ENCODE data around the gene TESMIN.

TESMIN gene

DNA sequence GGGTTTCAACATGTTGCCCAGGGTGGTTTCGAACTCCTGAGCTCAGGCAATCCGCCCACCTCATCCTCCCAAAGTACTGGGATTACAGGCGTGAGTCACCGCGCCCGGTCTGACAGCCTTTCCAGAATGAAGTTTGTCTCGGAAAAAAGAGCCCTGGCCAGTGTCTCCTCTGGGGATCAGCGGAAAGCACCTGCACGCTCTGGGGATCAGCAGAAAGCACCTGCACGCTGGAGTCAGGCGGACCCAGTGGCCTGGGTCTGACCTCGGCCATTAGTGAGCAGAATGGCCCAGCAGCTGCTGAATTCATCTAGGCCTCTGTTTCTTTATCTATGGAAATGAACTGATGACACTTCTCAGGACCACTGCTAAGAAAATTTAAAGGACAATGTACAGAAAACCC is 10.5 kb upstream of the TESMIN start:
- no peak for DNase-seq

DNA sequence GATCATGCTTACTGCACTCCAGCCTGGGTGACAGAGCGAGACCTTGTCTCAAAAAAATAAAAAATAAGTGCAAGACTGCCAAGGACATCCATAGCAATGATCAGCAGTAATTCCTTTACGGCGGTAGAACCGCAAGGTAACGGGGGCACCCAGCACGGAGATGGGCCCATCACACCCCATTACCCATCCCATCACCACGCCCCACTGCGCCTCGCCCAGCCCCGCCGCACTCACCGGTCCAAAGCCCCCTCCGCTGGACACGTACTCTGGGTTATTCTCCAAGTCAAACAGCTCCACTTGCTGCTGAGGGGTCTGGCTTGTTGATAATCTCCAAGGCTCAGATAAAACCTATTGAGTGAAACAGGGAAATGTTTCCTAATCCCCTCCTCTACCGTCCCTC is 8.7 kb upstream of the TESMIN start:
- no peak for DNase-seq

DNA sequence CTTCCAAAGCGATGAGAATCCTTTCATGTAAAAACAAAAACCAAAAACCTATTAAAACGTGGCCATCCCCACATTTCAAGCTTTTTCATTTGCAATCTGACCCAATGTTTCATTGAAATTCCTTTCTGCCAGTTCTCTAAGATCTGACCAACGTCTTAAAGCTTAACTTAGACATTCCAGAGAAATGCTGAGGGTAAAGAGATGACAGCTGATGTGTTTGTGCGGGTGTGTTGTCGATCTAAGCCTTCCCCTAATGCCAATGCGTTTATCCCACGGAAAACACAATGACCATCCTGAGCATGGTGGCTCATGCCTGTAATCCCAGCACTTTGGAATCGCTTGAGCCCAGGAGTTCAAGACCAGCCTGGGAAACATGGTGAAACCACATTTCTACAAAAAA is 6.4 kb upstream of the TESMIN start:
- no peak for DNase-seq

DNA sequence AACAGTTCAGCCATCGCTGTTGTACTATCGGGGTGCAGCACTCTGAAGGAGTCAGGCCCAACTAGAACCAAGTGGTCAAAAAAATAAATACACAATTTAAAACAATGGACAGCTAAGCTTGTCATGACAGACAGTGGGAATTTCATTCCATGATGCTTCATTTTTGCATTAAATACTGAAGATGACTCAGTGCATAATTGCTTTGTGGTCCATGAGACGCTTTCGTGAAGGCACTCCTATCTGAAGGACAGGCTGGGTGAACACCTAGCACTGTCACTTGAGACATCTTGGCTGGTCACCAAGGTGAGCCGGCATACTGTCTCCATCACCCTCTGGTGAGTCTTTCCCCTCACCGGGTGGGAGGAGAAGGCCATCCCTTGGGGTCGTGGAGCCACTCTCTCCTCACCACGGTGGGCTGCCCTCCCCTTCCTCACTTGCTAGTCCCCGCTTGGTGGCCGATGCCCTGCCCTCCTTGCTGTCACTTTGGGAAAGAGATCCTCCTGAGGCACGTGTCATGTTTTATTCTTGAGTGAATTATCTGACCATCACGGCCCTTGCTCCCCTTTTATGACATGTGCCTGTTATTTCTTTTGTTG is 4.9 kb upstream of the TESMIN start:
- DNase-seq, result no peak

DNA sequence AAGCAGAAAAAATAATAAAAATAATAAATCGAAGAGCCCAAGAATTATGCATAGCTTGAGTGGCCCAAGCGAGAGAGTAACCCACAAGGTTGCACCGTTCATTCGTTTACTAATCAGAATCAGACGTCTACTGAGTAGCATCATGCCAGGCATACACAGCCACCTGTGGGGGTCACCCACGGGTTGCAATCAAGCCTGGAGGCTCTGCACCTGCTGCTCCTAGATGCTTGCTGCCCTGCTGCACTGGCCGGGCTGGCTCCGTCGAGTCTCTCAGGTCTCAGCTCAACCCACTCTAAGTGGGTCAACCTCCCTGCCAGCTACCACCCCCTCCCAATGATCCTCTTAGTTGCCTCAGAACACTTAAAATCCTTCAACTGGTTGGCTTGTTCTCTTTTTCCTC is 2.0 kb upstream of the TESMIN start:
- no peak for DNase-seq

DNA sequence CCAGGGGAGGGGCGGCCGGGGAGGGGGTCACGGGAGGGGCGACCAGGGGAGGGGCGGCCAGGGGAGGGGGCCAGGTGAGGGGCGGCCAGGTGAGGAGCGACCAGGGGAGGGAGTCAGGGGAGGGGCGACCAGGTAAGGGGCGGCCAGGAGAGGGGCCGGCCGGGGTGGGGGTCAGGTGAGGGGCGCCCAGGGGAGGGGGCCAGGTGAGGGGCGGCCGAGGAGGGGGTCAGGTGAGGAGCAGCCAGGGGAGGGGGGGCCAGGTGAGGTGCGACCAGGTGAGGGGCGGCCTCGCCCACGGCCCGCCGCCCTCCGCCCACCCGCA is 355 bp downstream of the TESMIN start:
- no peak for DNase-seq

DNA sequence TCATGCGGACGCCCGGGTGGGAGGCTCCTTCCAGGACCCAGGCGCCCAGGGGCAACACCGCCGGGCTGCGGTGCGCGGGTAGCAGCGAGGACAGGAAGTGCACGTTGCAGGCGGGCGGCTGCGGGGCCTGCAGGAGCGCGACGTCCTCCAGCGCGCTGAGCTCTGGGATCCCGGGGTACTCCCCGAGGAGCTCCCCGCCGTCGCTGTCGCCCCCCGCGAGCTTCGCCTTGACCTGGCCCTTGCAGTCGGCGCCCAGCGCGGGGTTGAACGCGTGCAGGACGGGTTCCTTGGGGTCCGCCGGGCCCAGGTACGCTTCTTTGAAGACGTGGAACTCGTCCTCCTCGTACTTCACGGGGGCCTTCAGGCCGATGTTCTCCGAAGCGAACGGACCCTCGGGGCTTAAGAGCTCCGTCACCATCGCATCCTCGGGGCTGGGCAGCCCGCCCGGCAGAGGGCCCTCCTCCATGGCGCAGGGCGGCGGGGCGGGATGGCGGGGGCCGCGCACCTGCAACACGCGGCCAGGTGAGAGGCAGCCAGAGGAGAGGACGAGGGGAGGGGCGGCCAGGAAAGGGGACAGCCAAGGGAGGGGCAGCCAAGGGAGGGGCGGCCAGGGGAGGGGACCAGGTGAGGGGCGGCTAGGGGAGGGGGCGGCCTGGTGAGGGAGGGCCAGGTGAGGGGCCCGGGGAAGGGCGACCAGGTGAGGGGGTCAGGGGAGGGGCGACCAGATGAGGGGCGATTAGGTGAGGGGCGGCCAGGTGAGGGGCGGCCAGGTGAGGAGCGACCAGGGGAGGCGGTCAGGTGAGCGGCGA is 921 bp downstream of the TESMIN start:
- no peak for DNase-seq

DNA sequence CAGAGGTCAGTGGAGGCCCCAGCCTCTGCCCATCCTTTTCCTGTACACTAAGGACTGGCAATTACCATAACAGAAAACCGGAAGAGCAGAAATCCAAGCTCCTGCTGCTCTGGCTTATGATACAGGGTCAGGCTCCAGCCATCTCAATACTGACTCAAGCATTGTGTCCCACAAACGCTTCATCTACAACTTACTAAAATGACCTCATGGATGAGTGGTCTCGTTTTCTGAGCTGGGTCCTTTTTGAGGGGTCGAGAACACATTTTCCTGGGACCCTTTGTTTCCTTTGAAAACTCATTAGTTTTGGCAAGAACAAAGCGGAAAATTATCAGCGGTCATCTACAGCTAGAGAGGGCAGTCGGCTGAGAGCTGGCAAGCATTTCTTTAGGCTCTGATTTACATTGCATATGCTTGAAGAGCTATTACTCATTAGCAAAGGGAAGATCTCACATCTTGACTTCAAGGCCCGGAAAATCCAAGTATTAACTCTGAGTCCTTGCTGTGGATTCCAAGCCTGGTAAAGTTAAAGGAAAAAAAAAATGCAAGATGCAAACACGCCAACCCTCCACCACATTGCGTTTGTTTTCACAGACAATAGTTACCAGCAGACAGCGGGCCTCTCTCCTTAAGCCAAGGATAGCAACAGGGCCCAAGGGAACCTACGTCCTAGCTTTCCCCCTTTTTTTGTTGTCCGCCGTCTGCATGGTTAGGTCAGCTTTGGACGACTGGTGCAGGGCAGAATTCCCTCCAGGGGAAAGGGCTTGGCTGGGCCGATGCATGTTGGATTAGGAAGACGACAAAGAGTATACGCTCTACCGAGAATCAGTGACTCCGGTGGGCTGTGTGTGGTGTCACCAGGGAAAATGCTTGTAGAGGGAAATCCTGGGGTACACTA is 1.8 kb downstream of the TESMIN start:
- DNase-seq, result no peak

DNA sequence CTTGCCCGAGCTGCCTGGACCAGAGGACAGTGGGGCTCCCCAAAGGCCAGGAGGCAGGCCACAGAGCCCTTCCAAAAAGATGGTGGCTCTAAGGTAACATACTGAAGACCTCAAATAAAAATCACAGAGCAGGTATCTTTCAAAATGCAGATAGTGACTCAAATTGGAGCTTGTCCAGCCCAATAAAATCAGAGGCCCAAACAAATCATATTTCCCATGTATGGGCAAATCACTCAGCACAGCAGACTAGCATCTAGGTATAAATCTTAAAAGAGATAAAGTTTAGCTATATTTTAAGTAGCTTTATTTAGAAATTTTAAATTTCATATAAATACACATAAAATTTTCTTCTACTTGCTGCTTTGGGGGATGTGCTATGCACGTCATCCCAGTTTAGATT is 3.3 kb downstream of the TESMIN start:
- DNase-seq, result no peak

DNA sequence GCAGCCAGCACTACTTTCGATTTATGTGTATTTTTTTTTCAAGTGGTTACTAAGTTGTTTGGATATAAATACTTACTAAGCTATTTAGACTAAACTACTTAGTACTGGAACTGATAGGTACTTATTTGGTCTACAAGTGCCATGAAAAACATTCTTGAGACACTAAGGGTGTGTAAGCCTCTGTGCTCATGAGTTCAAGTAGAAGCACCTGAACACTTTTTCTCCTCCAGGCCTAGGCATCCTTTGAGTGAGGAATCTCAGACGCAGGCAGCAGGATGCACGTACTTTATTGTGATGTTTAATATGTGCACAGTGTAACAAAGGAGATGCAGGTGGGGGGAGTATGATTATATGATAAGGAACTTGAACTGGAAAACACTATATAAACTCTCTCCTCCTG is 7.8 kb downstream of the TESMIN start:
- no peak for DNase-seq

DNA sequence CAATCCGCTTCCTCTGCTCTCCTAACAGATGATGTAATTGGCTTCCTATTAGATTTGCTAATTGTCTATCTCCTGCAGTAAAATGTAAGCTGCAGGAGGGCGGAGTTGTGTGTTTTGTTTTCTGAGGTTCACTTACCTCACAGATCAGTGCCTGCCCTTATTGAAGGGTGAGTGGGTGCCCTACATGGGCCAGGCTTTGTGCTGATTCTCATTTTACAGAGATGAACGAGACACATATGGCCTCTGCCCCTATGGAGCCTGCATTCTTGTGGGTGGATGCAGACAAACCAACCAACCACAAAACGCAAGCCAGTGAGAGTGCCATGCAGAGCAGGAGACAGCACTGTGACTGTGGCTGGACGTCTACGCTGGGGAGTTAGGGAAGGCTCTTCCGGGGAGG is 9.9 kb downstream of the TESMIN start:
- DNase-seq, result no peak

DNA sequence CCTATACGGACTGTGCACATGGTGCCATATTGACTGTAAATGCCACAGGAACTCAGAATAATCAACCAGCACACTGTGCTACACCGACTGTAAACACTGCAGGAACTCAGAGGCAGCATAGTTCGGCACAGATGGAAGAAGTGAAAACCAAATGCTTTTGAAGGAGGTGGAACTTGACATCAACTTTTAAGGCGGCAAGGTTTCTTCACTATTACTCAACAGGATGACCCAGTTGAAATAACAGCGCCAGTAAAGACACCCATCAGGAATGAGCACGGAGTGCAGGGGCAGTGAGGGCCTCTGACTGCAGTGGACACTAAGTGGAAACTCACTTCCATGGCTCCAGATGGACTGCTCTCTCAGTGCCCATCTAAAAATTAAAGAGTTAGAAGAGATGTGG is 15.7 kb downstream of the TESMIN start:
- no peak for DNase-seq

DNA sequence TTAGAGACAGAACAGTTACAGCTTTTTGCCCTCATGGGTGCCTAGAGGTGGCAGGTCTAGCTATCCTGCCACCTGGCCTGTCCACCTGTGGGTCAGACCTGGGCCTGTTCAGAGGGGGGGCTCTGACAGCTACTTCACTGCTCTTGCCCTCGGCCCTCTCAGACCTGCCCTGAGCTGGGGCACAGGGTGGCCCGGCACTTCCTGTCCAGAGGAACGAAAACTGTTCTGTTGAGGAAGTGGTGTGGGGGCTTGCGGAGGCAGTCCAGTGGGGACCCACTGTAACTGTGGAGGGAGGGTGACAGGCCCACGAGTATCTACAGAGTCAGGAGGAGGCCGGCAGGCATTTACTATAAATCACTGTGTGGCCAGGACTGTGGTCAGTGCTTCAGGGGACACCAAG is 16.2 kb downstream of the TESMIN start:
- DNase-seq, result no peak

DNA sequence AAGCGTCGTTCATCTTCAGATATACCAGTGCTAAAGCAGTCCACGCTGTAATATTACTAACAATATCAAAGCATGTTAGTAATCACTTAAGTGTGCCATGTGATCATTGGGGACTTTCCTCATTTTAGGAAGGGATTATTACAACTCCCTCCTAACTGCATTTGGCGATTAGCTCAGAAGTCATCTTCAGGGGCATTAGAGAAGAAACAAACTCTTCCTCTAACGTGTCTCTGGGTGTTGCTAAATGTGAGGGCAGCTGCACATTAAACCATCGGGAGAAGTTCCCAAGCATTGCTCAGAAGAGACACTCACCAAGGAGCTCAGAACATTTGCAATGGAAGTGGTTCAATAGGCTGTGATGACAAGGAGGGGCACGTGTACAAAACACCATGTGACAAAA is 17.2 kb downstream of the TESMIN start:
- DNase-seq, result no peak

DNA sequence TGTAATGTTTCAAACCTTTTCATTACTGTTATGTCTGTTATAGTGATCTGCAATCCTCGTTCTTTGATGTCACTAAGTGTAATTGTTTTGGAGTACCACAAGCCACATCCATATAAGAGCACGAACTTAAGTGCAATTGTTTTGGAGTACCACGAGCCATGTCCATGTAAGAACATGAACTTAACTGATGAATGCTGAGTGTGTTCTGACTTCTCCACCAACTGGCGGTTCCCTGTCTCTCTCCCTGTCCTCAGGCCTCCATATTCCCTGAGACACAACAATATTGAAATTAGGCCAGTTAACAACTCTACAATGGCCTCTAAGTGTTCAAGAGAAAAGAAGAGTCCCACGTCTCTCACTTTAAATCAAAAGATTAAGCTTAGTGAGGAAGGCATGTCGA is 23.5 kb downstream of the TESMIN start:
- no peak for DNase-seq

DNA sequence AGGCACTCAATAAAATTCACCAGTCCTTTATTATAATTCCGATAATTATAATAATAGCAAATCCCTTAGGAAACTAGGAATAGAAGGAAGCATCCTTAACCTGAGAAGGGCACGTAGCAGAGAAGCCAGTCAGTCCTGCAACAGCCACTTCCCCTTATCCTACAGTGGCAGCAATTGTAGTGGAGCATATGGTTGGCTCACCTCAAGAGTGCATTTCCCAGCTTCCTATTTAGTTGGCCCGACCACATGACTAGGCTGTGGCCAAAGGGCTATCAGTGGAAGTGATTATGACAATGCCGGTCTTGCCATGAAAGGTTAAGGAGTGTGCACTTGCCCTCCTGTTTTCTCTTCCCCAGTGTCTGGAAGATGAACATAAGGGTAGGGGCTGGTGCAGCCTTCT is 27.0 kb downstream of the TESMIN start:
- DNase-seq, result no peak

DNA sequence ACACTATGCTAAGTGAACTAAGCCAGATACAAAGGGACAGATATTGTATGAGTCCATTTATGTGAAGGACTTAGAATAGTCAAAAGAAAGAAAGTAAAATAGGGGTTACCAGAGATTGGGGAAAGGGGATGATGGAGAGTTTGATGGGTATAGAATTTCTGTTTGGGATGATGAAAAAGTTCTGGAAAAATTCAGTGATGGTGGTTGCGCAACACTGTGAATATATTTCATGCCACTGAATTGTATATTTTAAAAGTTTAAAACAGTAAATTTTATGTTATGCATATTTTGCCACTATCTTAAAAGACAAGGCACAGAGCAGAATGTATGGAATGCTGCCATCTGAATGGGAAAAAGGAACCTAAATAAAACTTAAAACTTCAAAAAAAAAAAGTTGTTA is 29.2 kb downstream of the TESMIN start:
- DNase-seq, result no peak

DNA sequence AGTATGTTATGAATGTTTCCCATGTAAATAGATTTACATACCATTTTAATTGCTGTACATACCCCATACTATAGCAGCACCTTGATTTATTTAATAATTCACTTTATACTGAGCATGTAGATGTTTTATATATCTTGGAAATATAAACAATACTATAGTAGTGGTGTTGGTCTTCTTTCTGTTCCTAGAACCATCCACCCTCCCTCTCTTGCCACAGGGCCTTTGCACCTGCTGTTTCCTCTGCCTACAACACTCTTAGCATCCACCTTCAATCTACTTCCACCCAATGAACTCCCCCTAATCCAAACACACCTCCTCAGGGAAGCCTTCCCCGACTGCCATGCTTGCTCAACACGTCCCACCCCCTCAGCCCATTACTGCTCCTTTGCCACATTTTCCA is 30.2 kb downstream of the TESMIN start:
- no peak for DNase-seq

DNA sequence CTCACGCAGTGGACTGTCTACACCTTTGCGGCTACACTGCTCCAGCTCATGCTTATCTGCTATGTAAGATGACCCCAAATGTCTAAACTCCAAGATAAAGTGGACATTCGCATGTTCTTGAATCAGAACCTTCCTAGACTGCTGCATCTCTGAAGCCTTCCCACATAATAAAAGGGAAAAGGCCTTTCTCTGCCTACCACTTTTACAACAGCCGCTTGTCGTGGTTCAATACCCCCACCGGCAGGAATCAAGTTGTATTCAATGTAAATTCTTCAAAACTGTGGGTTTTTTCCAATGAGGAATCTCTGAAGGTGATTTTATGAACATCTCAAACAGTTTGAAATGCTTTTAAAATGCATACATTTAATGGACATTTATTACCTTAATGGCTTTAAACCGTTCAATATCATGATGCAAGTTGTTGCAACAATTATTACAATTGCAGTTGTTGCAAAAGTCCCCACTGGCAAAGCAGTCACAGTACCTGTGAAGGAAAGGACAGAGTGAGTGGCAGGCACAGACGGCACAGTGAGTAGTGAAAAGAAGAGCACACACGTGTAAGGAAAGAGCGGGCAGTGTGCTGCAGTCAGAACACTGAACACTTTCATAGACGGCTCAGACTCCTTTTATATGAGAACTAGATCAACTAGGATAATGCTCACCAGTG is 35.7 kb downstream of the TESMIN start:
- no peak for DNase-seq

DNA sequence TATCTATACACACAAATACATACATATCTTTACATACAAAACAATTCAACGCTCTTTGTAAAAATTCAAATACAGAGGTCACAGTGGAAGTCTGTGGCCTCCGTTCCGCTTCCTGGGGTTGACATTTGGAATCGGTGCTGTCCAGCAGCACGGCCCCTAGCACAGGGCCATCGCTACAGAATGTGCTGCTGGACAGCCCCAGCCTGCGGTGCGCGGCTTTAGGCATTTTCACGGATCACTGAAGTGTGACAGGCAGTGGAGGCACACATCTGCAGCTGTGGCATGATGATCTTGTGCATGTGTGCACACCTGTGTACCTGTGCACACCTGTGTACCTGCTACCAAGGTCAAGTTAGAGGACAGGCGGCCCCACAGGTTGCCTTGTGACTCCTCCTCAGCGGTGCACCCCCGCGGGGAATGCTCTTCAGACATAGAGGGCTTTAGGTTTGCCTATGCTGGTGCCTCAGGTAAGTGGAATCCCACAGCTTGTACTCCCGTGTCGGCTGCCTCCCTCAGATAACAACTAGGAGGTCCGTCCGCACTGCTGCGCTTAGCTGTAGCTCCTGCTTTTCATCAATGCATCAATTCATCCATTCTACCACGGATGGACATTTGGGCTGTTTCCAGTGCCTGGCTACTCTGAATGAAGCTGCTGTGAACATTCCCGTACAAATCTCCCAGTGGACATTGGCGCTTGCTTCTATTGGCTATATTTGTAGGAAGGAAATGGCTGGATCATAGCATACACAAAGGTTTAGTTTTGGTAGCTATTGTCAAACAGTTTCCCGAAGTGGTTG is 37.1 kb downstream of the TESMIN start:
- DNase-seq, result no peak

DNA sequence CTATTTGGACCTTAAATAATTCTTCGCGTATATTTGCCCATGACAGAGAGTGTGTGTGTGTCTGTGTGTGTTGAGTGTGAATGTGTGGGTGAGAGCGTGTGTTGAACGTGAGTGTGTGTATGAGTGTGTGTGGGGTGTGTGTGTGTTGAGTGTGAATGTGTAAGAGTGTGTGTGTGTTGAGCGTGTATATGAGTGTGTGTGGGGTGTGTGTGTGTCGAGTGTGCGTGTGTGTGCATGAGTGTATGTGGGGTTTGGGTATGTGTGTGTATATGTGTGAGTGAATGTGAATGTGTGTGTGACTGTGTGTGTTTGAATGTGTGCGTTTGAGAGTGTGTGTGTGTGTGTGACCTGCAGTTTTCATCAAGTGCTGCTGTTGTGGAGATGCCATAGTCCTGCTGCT is 40.2 kb downstream of the TESMIN start:
- no peak for DNase-seq

DNA sequence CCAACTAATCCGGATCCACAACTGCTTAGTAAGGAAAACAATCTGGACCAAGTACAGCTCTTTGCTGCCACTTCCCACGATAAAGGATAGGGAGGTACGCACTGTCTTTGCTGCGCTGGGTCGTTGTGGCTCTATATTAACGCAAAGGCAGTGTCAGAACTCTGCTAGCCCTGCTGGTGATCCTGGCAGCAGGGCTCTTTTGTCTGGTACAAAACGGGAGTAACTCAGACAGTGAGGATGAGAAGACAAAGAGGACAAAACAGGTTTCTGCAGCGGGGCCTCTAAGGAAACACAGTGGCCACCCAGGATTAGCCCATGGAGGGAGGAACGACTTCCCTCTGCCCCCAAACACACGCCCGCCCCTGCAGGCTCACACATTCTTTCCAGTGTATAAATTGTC is 40.9 kb downstream of the TESMIN start:
- DNase-seq, result no peak

DNA sequence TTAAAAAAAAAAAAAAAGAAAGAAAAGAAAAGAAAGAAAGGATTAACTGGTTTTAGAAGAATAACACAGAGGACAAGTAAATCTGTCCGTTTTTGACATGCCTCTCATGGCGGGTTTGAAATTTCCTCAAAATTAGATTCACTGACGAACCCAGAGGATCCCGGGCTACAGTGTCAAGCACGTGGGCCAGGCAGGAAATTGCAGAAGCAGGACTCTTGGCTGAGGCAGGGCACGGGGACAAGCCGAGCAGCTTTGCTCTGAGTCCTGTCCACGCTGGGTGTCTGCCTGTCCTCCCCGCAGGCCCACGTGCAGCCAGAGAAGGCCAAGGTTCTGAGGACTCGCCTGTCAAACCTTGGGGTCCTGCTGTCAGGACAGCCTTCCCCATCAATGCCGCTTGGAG is 42.3 kb downstream of the TESMIN start:
- no peak for DNase-seq

Data from bone marrow (tissue), 2 donors.